ENCODE measurements around the gene MYMK.

MYMK gene

GRCh38 chr9:133515615-133516255 lies 9.0 kb downstream of the MYMK start:
- DNase-seq (ENCODE audit: low spot score): no peak
- no peak overlapping the region for H3K4me3 ChIP-seq
- no peak overlapping the region for H3K27ac ChIP-seq
- no peak for TF ChIP-seq CTCF (IDR thresholded peaks at IDR 0.05)

- H3K4me3 ChIP-seq: no peak overlapping the region
- no peak for DNase-seq (ENCODE audit: low spot score)
- no peak for TF ChIP-seq CTCF (IDR thresholded peaks at IDR 0.05)
- H3K27ac ChIP-seq: no peak overlapping the region
Observed at GRCh38 chr9:133515240-133515610, 9.5 kb downstream of the MYMK start.

GRCh38 chr9:133514460-133515239 lies 10.1 kb downstream of the MYMK start:
- H3K27ac ChIP-seq: peak overlapping the region in 1 of 2 donors; percentile 47
- TF ChIP-seq CTCF (IDR thresholded peaks at IDR 0.05): no peak

GRCh38 chr9:133513214-133514100 lies 11.3 kb downstream of the MYMK start:
- H3K4me3 ChIP-seq: no peak overlapping the region
- H3K27ac ChIP-seq: peak overlapping the region in 1 of 2 donors; percentile 40
- no peak for DNase-seq (ENCODE audit: low spot score)
- TF ChIP-seq CTCF (IDR thresholded peaks at IDR 0.05): no peak

More at GRCh38 chr9:133514460-133515239, 10.1 kb downstream of the MYMK start:
- H3K4me3 ChIP-seq: peak overlapping the region; percentile 27
- DNase-seq (ENCODE audit: low spot score): no peak

- Histone ChIP-seq H3K4me3 (no peak overlapping the region), H3K27ac (peak overlapping the region in 1 of 2 donors; percentile 21)
- no peak for TF ChIP-seq CTCF (IDR thresholded peaks at IDR 0.05)
- no peak for DNase-seq (ENCODE audit: low spot score)
Observed at GRCh38 chr9:133512253-133513213, 12.2 kb downstream of the MYMK start.

GRCh38 chr9:133511607-133512006 lies 13.2 kb downstream of the MYMK start:
- Histone ChIP-seq H3K27ac (no peak overlapping the region), H3K4me3 (no peak overlapping the region)
- TF ChIP-seq CTCF (IDR thresholded peaks at IDR 0.05): no peak
- no peak for DNase-seq (ENCODE audit: low spot score)

All from coronary artery (tissue), 2 donors.